A673 (cell line): Measurements from ENCODE around the gene SIK1. TPM values are rescaled to one million over a fixed set of nuclear protein-coding genes. Genes with fewer than 3 reads are reported as not detected.

Source experiments
- BruUV-seq: library from RNA; stranded (reverse); fragments of 400-500 nt; replicated peaks from 2 replicates; lab custom pipeline; 2021; lab: Mats Ljungman, UMichigan
- CTCF ChIA-PET: fragments of 300-600 bp; sonication (Branson Sonifier 250); formaldehyde crosslinking; loops from one replicate; lab custom pipeline; 2022; ENCODE audit warnings: antibody characterized with exemption; lab: Charles Lee
- POLR2A ChIA-PET: fragments of 300-600 bp; sonication (Branson Sonifier 250); formaldehyde crosslinking; loops from one replicate; lab custom pipeline; 2022; ENCODE audit warnings: antibody characterized with exemption; ENCODE audit not compliant: low non-redundant PET; lab: Charles Lee
- DNase-seq: peaks from one replicate; pipeline ENCODE4 v3.0.0-alpha.2; 2015; ENCODE audit warnings: low spot score
- H3K27ac ChIP-seq: fragments of 200-600 bp; sonication (generic); 2 replicates; pipeline ENCODE4 v1.5.1; 2016; ENCODE audit warnings: mixed run types, low read depth, mild to moderate bottlenecking, mixed read lengths, antibody characterized with exemption, low read length; ENCODE audit not compliant: poor library complexity, severe bottlenecking
- H3K27me3 ChIP-seq: fragments of 200-600 bp; sonication (generic); replicated peaks from 2 replicates; pipeline ENCODE4 v1.6.1; 2017; ENCODE audit warnings: mixed run types, low read depth, mild to moderate bottlenecking, mixed read lengths, antibody characterized with exemption, low read length; ENCODE audit not compliant: insufficient read depth, poor library complexity
- H3K36me3 ChIP-seq: fragments of 200-600 bp; sonication (generic); 2 replicates; pipeline ENCODE4 v1.6.1; 2016; ENCODE audit warnings: mixed run types, mild to moderate bottlenecking, mixed read lengths, antibody characterized with exemption, low read length; ENCODE audit not compliant: insufficient read depth, poor library complexity, severe bottlenecking
- H3K4me1 ChIP-seq: fragments of 200-600 bp; sonication (generic); 2 replicates; pipeline ENCODE4 v1.6.1; 2017; ENCODE audit warnings: mixed run types, mild to moderate bottlenecking, mixed read lengths, antibody characterized with exemption, low read length; ENCODE audit not compliant: insufficient read depth, poor library complexity, severe bottlenecking
- H3K4me3 ChIP-seq: fragments of 200-600 bp; sonication (generic); 2 replicates; pipeline ENCODE4 v1.5.1; 2016; ENCODE audit warnings: low read depth, mixed run types, mild to moderate bottlenecking, mixed read lengths, low read length; ENCODE audit not compliant: poor library complexity, severe bottlenecking
- H3K9me3 ChIP-seq: fragments of 200-600 bp; sonication (generic); 2 replicates; pipeline ENCODE4 v1.6.1; 2016; ENCODE audit warnings: mixed run types, low read depth, mild to moderate bottlenecking, mixed read lengths, antibody characterized with exemption, low read length; ENCODE audit not compliant: poor library complexity, severe bottlenecking
- EZH2 ChIP-seq: fragments of 200-600 bp; sonication (generic); IDR thresholded peaks from 2 replicates; pipeline ENCODE4 v1.6.1; 2017; ENCODE audit warnings: borderline replicate concordance, low read depth, mild to moderate bottlenecking, mixed read lengths, antibody characterized with exemption, low read length; ENCODE audit not compliant: poor library complexity, severe bottlenecking
- intact Hi-C: fragments of 100-400 bp; cut with micrococcal nuclease; formaldehyde crosslinking; loops from one replicate; pipeline ENCODE4 v1.10.0; 2022; ENCODE audit not compliant: unreplicated experiment
- total RNA-seq: library from RNA; stranded (reverse); gene quantifications from 2 replicates; pipeline ENCODE4 v1.2.3, GENCODE V29; 2021
- TF ChIP-seq, protein P1 (sequence below): fragments of 300-800, 200-600 bp; sonication (generic); conservative IDR thresholded peaks from 2 replicates; pipeline ENCODE4 v1.5.1; 2017; ENCODE audit warnings: low read depth, mild to moderate bottlenecking, antibody characterized with exemption, low read length, moderate library complexity, mixed read lengths

Gene SIK1
- total RNA-seq, 1 experiment from 2014 or later, result 4.2 TPM

DNA sequence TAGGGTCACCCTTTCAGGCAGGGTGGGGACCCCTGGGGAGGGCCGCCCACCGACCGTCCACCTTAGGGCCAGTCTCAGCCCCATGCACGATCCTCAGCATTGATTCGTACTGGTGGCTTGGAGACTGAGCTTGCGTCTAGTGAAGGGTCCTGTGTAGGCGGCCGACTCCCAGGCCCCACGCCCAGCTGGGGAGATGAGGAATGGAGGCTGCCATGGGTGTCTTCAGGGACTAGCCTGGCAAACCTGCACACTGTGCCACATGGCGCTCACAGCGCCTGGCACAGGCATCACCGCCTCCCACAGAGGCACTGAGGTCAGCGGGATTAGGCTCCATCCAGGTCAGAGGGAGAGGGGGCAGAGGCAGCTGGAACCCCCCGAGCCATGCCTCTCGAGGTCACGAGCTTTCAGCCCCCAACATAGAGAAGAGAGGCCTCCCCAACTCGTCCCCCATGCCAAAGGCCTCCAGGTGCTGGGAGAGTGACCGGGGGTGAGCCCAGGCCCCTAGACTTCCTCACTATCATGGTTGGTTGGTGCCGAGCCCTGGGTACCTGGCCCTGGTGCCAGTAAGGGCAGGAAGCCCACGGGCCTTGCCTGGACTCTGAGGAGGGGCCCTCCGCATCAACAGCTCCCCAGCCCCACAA is 51.0 kb downstream of the SIK1 start:
- no peaks in the 10 kb centered on the region for H3K36me3 ChIP-seq
- no peak for TF ChIP-seq EZH2
- TF ChIP-seq, protein P1, sequence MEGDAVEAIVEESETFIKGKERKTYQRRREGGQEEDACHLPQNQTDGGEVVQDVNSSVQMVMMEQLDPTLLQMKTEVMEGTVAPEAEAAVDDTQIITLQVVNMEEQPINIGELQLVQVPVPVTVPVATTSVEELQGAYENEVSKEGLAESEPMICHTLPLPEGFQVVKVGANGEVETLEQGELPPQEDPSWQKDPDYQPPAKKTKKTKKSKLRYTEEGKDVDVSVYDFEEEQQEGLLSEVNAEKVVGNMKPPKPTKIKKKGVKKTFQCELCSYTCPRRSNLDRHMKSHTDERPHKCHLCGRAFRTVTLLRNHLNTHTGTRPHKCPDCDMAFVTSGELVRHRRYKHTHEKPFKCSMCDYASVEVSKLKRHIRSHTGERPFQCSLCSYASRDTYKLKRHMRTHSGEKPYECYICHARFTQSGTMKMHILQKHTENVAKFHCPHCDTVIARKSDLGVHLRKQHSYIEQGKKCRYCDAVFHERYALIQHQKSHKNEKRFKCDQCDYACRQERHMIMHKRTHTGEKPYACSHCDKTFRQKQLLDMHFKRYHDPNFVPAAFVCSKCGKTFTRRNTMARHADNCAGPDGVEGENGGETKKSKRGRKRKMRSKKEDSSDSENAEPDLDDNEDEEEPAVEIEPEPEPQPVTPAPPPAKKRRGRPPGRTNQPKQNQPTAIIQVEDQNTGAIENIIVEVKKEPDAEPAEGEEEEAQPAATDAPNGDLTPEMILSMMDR, result no peak
- no peak for DNase-seq
- CTCF ChIA-PET, result no interaction called here
- H3K27me3 ChIP-seq, result no peaks in the 10 kb centered on the region
- no peak overlapping the region for H3K4me3 ChIP-seq
- no TSS peak for BruUV-seq
- no peak overlapping the region for H3K27ac ChIP-seq
- H3K4me1 ChIP-seq, result no peaks in the 10 kb centered on the region
- intact Hi-C loops, result no loop called here
- no peaks in the 10 kb centered on the region for H3K9me3 ChIP-seq
- POLR2A ChIA-PET, result no interaction called here

DNA sequence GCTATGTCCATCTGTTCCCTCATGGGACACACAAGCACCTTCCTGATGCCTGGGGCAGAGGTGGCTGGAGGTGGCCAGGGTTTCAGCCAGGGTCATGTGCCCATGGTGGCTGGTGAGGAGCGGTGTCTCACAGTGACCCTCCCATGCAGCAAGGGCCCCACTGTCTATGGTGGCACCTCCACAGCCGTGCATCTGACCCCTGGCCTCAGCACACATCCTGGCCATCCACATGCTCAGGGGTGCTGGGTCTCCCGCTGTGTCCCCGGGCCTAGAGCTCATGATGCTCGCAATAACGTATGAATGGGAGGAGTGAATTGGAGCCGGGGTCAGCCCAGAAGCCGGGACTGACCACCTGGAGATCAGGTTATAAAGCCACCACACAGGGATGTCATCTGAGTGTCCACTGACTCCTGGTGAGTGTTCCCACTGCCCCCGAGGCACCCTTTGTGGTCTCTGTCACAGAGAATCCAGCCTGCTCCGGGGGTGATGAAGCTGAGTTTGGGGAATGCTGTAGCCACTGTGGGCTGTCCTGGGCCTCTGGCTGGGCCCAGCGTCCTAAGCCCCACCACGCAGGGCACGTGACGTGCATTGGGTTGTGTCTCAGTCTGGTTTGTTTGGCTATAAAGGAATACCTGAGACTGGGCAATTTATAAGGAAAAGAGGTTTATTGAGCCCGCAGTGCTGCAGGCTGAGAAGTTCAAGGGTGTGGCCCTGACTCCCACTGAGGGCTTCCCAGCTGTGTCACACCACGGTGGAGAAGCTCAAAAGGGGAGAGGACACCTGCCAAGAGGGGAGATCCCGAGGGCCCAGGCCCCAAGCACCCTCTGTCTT is 51.7 kb downstream of the SIK1 start:
- intact Hi-C loops, result no loop called here
- no TSS peak for BruUV-seq

DNA sequence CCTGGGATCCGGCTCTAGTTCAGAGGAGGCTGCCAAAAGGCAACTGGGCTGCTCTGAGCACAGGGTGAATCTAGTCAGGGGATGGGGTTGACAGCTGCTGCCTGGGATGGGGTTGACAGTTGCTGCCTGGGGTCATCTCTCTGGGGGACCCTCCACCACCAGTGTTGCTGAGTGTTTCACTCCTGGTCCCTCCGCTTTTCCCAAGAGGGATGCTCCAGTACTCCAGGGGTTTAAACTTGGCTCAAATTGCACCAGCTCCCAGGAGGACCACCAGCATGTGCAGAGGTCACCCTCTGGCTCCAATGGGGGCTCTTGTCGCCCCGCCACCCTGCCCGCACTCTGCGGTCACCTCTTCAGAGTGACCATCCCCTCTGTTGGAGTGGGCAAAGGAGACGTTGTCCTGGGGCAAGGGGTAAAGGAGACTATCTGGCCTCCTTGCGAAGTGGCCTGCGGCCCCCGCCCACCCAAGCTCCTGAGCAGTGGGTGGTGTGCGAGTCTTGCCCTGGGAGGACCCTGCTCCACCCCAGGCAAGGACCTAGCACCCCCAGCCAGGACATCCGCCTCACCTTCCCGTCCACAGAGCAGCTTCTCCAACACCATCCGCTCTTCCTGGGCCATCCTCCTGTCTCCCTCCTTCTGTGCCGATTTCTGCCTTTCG is 52.6 kb downstream of the SIK1 start:
- Histone ChIP-seq H3K36me3 (no peaks in the 10 kb centered on the region), H3K4me1 (peaks cover 15% of the 10 kb centered on the region), H3K9me3 (no peaks in the 10 kb centered on the region), H3K27ac (no peak overlapping the region), H3K27me3 (no peaks in the 10 kb centered on the region), H3K4me3 (no peak overlapping the region)
- no peak for DNase-seq
- POLR2A ChIA-PET, result no interaction called here
- intact Hi-C loops, result no loop called here
- CTCF ChIA-PET, result no interaction called here
- TF ChIP-seq EZH2, result no peak
- TF ChIP-seq, protein P1, result no peak
- no TSS peak for BruUV-seq

More for the DNA sequence above, 51.7 kb downstream of the SIK1 start:
- ChIA-PET POLR2A (no interaction called here), CTCF (no interaction called here)
- TF ChIP-seq EZH2, result no peak
- TF ChIP-seq, protein P1, result no peak
- DNase-seq, result no peak
- Histone ChIP-seq H3K9me3 (no peaks in the 10 kb centered on the region), H3K27me3 (no peaks in the 10 kb centered on the region), H3K4me3 (no peak overlapping the region), H3K36me3 (no peaks in the 10 kb centered on the region), H3K4me1 (peaks cover 6% of the 10 kb centered on the region), H3K27ac (no peak overlapping the region)
